Calu3 (cell line): Measurements from ENCODE around the gene BBS12. TPM values are rescaled to one million over a fixed set of nuclear protein-coding genes. Genes with fewer than 3 reads are reported as not detected.

Experiments
- BruUV-seq: library from RNA; stranded (reverse); fragments of 400-500 nt; replicated peaks from 2 replicates; lab custom pipeline; 2021; lab: Mats Ljungman, UMichigan
- CTCF ChIA-PET: fragments of 300-600 bp; sonication (Branson Sonifier 250); formaldehyde crosslinking; loops from one replicate; lab custom pipeline; 2022; ENCODE audit warnings: antibody characterized with exemption; lab: Charles Lee
- DNase-seq: peaks from one replicate; pipeline ENCODE4 v3.0.0; 2022
- H3K27ac Mint-ChIP-seq: one replicate; pipeline ENCODE4 v1.8.0; 2022; ENCODE audit warnings: mixed read lengths; ENCODE audit not compliant: unreplicated experiment
- H3K27me3 Mint-ChIP-seq: one replicate; pipeline ENCODE4 v1.8.0; 2022; ENCODE audit warnings: mixed read lengths; ENCODE audit not compliant: unreplicated experiment
- H3K36me3 Mint-ChIP-seq: one replicate; pipeline ENCODE4 v1.8.0; 2022; ENCODE audit warnings: mild to moderate bottlenecking, moderate library complexity, mixed read lengths; ENCODE audit not compliant: insufficient read depth, unreplicated experiment
- H3K4me1 Mint-ChIP-seq: one replicate; pipeline ENCODE4 v1.8.0; 2022; ENCODE audit warnings: mild to moderate bottlenecking, low read depth, mixed read lengths; ENCODE audit not compliant: unreplicated experiment
- H3K4me3 Mint-ChIP-seq: one replicate; pipeline ENCODE4 v1.8.0; 2022; ENCODE audit warnings: mild to moderate bottlenecking, low read depth, moderate library complexity, mixed read lengths; ENCODE audit not compliant: unreplicated experiment
- H3K9me3 Mint-ChIP-seq: one replicate; pipeline ENCODE4 v1.8.0; 2022; ENCODE audit warnings: low read depth, mixed read lengths; ENCODE audit not compliant: unreplicated experiment
- intact Hi-C: fragments of 100-400 bp; cut with micrococcal nuclease; formaldehyde crosslinking; loops from one replicate; pipeline ENCODE4 v1.10.0; 2022; ENCODE audit not compliant: unreplicated experiment
- total RNA-seq: library from RNA; stranded (reverse); gene quantifications from 2 replicates; pipeline ENCODE4 v1.2.3, GENCODE V29; 2022
- TF ChIP-seq, protein P1 (sequence below): fragments of 200-600 bp; IDR thresholded peaks from one replicate; pipeline ENCODE4 v1.8.0; 2022; ENCODE audit warnings: antibody characterized with exemption; ENCODE audit not compliant: unreplicated experiment

Gene BBS12
- total RNA-seq, 1 experiment from 2014 or later = 2.4 TPM

DNA sequence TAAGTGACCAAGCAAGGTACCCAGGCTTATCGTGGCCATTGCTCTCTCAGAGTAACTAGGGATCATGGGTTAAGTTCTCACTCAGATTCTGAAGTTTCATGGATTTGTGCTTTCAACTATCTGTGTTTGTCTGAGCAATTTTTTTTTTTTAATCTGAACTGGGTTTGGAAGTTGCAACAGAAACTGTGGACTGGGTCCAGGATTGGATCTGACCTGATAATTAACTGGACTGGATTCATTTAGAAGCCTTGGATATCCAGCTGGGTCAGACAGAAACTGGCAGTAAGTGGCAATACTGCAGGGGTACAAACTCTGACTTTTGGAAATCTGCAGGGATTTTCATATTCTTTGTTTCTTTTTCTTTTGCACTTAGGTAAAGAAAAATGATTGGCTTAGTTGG lies 55.4 kb downstream of the BBS12 start:
- BruUV-seq = no TSS peak
- CTCF ChIA-PET = no interaction called here
- TF ChIP-seq, protein P1, sequence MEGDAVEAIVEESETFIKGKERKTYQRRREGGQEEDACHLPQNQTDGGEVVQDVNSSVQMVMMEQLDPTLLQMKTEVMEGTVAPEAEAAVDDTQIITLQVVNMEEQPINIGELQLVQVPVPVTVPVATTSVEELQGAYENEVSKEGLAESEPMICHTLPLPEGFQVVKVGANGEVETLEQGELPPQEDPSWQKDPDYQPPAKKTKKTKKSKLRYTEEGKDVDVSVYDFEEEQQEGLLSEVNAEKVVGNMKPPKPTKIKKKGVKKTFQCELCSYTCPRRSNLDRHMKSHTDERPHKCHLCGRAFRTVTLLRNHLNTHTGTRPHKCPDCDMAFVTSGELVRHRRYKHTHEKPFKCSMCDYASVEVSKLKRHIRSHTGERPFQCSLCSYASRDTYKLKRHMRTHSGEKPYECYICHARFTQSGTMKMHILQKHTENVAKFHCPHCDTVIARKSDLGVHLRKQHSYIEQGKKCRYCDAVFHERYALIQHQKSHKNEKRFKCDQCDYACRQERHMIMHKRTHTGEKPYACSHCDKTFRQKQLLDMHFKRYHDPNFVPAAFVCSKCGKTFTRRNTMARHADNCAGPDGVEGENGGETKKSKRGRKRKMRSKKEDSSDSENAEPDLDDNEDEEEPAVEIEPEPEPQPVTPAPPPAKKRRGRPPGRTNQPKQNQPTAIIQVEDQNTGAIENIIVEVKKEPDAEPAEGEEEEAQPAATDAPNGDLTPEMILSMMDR = no peak
- Mint-ChIP-seq H3K27ac (no peak overlapping the region), H3K4me3 (no peak overlapping the region), H3K4me1 (peaks cover 35% of the 10 kb centered on the region), H3K27me3 (no peaks in the 10 kb centered on the region), H3K36me3 (peaks cover 9% of the 10 kb centered on the region), H3K9me3 (no peaks in the 10 kb centered on the region)
- DNase-seq = no peak
- intact Hi-C loops = loop anchor here (10.0 kb wide), 1 partner anchor 107 kb away; no protein-coding TSS in a partner anchor

DNA sequence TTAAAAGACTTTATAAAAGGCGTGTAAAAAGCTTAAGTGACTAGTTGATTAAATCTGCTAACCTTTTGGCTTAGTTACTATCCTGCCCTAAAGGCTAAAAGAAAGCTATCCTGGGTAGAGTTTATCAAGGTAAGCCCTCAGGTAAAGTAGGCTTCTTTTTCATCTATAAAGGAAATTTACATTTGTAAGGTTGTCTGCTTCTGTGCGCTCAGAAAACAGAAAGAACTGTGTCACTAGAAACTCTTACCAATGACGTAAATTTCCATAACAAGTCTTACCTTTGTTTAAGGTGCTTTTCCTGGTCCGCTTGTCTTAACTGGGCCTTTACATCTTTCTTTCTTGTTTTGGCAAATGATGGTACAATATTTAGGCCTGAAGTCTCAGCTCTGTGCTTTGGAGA lies 56.4 kb downstream of the BBS12 start:
- no peak for DNase-seq
- Mint-ChIP-seq H3K27me3 (no peaks in the 10 kb centered on the region), H3K9me3 (no peaks in the 10 kb centered on the region), H3K4me3 (no peak overlapping the region), H3K27ac (no peak overlapping the region), H3K4me1 (peaks cover 25% of the 10 kb centered on the region), H3K36me3 (peaks cover 9% of the 10 kb centered on the region)
- TF ChIP-seq, protein P1 = no peak
- intact Hi-C loops = loop anchor here (10.0 kb wide), 1 partner anchor 106 kb away; no protein-coding TSS in a partner anchor
- BruUV-seq = no TSS peak
- CTCF ChIA-PET = no interaction called here

GRCh38 chr4:122793811-122794210 lies 61.3 kb downstream of the BBS12 start:
- Mint-ChIP-seq H3K4me1 (peaks cover 8% of the 10 kb centered on the region), H3K27ac (no peak overlapping the region), H3K27me3 (no peaks in the 10 kb centered on the region), H3K4me3 (no peak overlapping the region), H3K9me3 (no peaks in the 10 kb centered on the region), H3K36me3 (no peaks in the 10 kb centered on the region)
- CTCF ChIA-PET = no interaction called here
- DNase-seq = no peak
- TF ChIP-seq, protein P1 = no peak
- BruUV-seq = no TSS peak
- intact Hi-C loops = no loop called here

Other genes starting within 250 kb of the BBS12 start
- not detected in 2 replicates for gene IL21, start 111.6 kb upstream of the BBS12 start, total RNA-seq
- 33.7 and 43.6 TPM in 2 replicates for gene FGF2, start 94.1 kb downstream of the BBS12 start, total RNA-seq
- 4.9 and 5.4 TPM in 2 replicates for gene NUDT6, start 189.9 kb downstream of the BBS12 start, total RNA-seq